HCT116 (cell line): ENCODE measurements around the gene SSR2.

Experiments used
- CBX3 ChIP-seq: IDR thresholded peaks from 2 replicates; pipeline ENCODE4 v1.6.1; 2012; ENCODE audit warnings: low read depth
- POLR2A ChIP-seq: IDR thresholded peaks from 2 replicates; pipeline ENCODE4 v1.7.0; 2011; ENCODE audit warnings: borderline replicate concordance; ENCODE audit not compliant: insufficient read depth, insufficient read length; ENCODE audit errors: extremely low read depth
- TF ChIP-seq, protein P1 (sequence below), 3 experiments: fragments of 200-600 bp in 1 of 3; sonication (generic) in 1 of 3; IDR thresholded peaks in 2 of 3; conservative IDR thresholded peaks in 1 of 3; 2 replicates each; pipeline ENCODE4 v1.5.1; 2012 to 2017; ENCODE audit warnings: low read depth in 2 of 3, low read length in 2 of 3, antibody characterized with exemption in 1 of 3, borderline replicate concordance in 1 of 3, control low read depth in 1 of 3, mild to moderate bottlenecking in 1 of 3, mixed read lengths in 1 of 3, mixed run types in 1 of 3, moderate library complexity in 1 of 3; ENCODE audit not compliant: insufficient read depth in 1 of 3

DNA sequence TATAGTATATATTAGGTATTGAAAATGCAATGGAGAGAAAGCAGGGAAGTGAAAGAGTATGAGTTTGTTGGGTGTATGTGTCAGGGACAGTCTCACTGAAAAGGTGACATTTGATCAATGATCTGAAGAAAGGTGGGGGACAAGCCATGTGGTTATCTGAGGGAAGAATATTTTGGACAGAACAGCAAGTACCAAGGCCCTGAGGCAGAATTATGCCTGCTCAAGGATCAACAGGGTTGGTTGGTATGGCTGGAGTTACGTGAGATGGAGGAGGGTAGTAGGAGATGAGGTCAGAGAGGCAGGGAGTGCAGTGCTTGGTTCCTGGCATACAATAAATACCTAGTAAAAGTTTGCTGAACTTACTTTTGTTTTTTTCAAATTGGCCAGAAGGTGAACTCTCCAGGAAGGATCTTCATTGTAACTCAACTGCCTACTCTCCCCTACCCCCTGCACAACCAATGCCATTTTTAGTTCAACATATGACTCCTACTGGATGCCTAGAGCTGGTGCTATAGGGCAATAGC is 35.6 kb upstream of the SSR2 start:
- TF ChIP-seq, protein P1, sequence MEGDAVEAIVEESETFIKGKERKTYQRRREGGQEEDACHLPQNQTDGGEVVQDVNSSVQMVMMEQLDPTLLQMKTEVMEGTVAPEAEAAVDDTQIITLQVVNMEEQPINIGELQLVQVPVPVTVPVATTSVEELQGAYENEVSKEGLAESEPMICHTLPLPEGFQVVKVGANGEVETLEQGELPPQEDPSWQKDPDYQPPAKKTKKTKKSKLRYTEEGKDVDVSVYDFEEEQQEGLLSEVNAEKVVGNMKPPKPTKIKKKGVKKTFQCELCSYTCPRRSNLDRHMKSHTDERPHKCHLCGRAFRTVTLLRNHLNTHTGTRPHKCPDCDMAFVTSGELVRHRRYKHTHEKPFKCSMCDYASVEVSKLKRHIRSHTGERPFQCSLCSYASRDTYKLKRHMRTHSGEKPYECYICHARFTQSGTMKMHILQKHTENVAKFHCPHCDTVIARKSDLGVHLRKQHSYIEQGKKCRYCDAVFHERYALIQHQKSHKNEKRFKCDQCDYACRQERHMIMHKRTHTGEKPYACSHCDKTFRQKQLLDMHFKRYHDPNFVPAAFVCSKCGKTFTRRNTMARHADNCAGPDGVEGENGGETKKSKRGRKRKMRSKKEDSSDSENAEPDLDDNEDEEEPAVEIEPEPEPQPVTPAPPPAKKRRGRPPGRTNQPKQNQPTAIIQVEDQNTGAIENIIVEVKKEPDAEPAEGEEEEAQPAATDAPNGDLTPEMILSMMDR (IDR thresholded peaks at IDR 0.05 in 2 of 3, conservative IDR thresholded peaks at IDR 0.05 in 1 of 3; ENCODE audit: borderline replicate concordance in 1 of 3, insufficient read depth in 1 of 3, low read depth in 2 of 3, low read length in 2 of 3): no peak
- TF ChIP-seq CBX3 (no peak), POLR2A (no peak)
